ENCODE results near the gene SRMS.

The SRMS gene

GRCh38 chr20:63594043-63594561 is 46.6 kb upstream of the SRMS start:
- H2AFZ ChIP-seq (ENCODE audit: low read length), result no peak overlapping the region
- no peaks in the 10 kb centered on the region for H3K9me2 ChIP-seq (replicated peaks; ENCODE audit: low read depth, low read length)
- no peaks in the 10 kb centered on the region for H3K9me3 ChIP-seq (ENCODE audit: insufficient read depth, low read depth, low read length)
- no peaks in the 10 kb centered on the region for H4K20me1 ChIP-seq (ENCODE audit: insufficient read depth, low read length, poor library complexity, severe bottlenecking)
- H3K9ac ChIP-seq (ENCODE audit: low read depth, low read length, poor library complexity, severe bottlenecking), result no peak overlapping the region
- no peak overlapping the region for H3K4me2 ChIP-seq (ENCODE audit: low read depth, low read length, poor library complexity, severe bottlenecking)
- H3K4me3 ChIP-seq (ENCODE audit: low read length, poor library complexity, severe bottlenecking), result no peak overlapping the region
- H3F3A ChIP-seq (ENCODE audit: low read depth), result no peaks in the 10 kb centered on the region
- H3K4me1 ChIP-seq (ENCODE audit: insufficient read depth, low read length, poor library complexity, severe bottlenecking), result no peaks in the 10 kb centered on the region
- H3K36me3 ChIP-seq (ENCODE audit: insufficient read depth, low read length), result peaks cover 30% of the 10 kb centered on the region; the same call in 1 of the 2 replicates
- no peaks in the 10 kb centered on the region for H3K79me2 ChIP-seq (ENCODE audit: insufficient read depth, low read length)
- no peaks in the 10 kb centered on the region for H3K27me3 ChIP-seq (ENCODE audit: insufficient read depth, low read length, poor library complexity, severe bottlenecking)
- TF ChIP-seq CTCF (conservative IDR thresholded peaks at IDR 0.05; ENCODE audit: low read length) (no peak), EZH2phosphoT487 (IDR thresholded peaks at IDR 0.05; ENCODE audit: borderline replicate concordance) (no peak)

- Histone ChIP-seq H3K4me1 (ENCODE audit: insufficient read depth, low read length, poor library complexity, severe bottlenecking) (no peaks in the 10 kb centered on the region), H3K79me2 (ENCODE audit: insufficient read depth, low read length) (no peaks in the 10 kb centered on the region), H3K9ac (ENCODE audit: low read depth, low read length, poor library complexity, severe bottlenecking) (no peak overlapping the region), H3F3A (ENCODE audit: low read depth) (no peaks in the 10 kb centered on the region), H3K36me3 (ENCODE audit: insufficient read depth, low read length) (peaks cover 18% of the 10 kb centered on the region; the same call in 1 of the 2 replicates), H3K4me3 (ENCODE audit: low read length, poor library complexity, severe bottlenecking) (no peak overlapping the region), H4K20me1 (ENCODE audit: insufficient read depth, low read length, poor library complexity, severe bottlenecking) (no peaks in the 10 kb centered on the region), H3K27me3 (ENCODE audit: insufficient read depth, low read length, poor library complexity, severe bottlenecking) (no peaks in the 10 kb centered on the region), H2AFZ (ENCODE audit: low read length) (no peak overlapping the region), H3K9me2 (replicated peaks; ENCODE audit: low read depth, low read length) (no peaks in the 10 kb centered on the region), H3K4me2 (ENCODE audit: low read depth, low read length, poor library complexity, severe bottlenecking) (no peak overlapping the region), H3K9me3 (ENCODE audit: insufficient read depth, low read depth, low read length) (no peaks in the 10 kb centered on the region)
- TF ChIP-seq EZH2phosphoT487 (IDR thresholded peaks at IDR 0.05; ENCODE audit: borderline replicate concordance), result no peak
- TF ChIP-seq CTCF (conservative IDR thresholded peaks at IDR 0.05; ENCODE audit: low read length), result no peak
Observed at GRCh38 chr20:63592661-63593060, 45.1 kb upstream of the SRMS start.

GRCh38 chr20:63591786-63592355 is 44.3 kb upstream of the SRMS start:
- no peaks in the 10 kb centered on the region for H3K27me3 ChIP-seq (ENCODE audit: insufficient read depth, low read length, poor library complexity, severe bottlenecking)
- no peak overlapping the region for H3K9ac ChIP-seq (ENCODE audit: low read depth, low read length, poor library complexity, severe bottlenecking)
- no peak overlapping the region for H3K4me2 ChIP-seq (ENCODE audit: low read depth, low read length, poor library complexity, severe bottlenecking)
- TF ChIP-seq CTCF (conservative IDR thresholded peaks at IDR 0.05; ENCODE audit: low read length), result no peak
- TF ChIP-seq EZH2phosphoT487 (IDR thresholded peaks at IDR 0.05; ENCODE audit: borderline replicate concordance), result no peak
- no peaks in the 10 kb centered on the region for H3K4me1 ChIP-seq (ENCODE audit: insufficient read depth, low read length, poor library complexity, severe bottlenecking)
- H3K79me2 ChIP-seq (ENCODE audit: insufficient read depth, low read length), result no peaks in the 10 kb centered on the region
- H4K20me1 ChIP-seq (ENCODE audit: insufficient read depth, low read length, poor library complexity, severe bottlenecking), result no peaks in the 10 kb centered on the region
- no peaks in the 10 kb centered on the region for H3F3A ChIP-seq (ENCODE audit: low read depth)
- no peaks in the 10 kb centered on the region for H3K9me3 ChIP-seq (ENCODE audit: insufficient read depth, low read depth, low read length)
- H3K4me3 ChIP-seq (ENCODE audit: low read length, poor library complexity, severe bottlenecking), result no peak overlapping the region
- H3K9me2 ChIP-seq (replicated peaks; ENCODE audit: low read depth, low read length), result no peaks in the 10 kb centered on the region
- no peak overlapping the region for H2AFZ ChIP-seq (ENCODE audit: low read length)
- H3K36me3 ChIP-seq (ENCODE audit: insufficient read depth, low read length), result peaks cover 13% of the 10 kb centered on the region; the same call in 1 of the 2 replicates

All from Loucy (cell line).